GM12874 (cell line): Measurements from ENCODE around the gene GPR180.

Experiments
- CTCF ChIP-seq: IDR thresholded peaks from 2 replicates; pipeline ENCODE4 v1.5.1; 2011; ENCODE audit warnings: low read depth, mild to moderate bottlenecking, control low read depth, low read length, moderate library complexity; ENCODE audit not compliant: insufficient read depth

GPR180 gene

DNA sequence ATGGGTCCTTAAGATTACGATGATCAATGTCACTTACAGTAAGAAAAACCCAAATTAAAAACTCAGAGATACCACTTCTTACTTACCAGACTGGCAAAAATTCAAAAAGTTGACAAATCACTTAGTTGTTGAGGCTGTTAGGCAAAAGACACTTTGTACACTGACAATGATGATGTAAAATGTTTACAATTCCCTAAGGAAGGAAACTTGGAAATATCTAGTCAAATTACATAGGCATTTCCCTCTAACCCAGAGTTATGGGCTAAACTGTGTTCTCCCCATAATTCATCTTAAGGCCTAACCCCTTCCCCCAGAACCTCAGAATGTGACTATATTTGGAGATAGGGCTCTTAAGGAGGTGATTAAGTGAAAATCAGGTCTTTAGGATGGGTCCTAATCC is 17.7 kb upstream of the GPR180 start:
- no peak for TF ChIP-seq CTCF

DNA sequence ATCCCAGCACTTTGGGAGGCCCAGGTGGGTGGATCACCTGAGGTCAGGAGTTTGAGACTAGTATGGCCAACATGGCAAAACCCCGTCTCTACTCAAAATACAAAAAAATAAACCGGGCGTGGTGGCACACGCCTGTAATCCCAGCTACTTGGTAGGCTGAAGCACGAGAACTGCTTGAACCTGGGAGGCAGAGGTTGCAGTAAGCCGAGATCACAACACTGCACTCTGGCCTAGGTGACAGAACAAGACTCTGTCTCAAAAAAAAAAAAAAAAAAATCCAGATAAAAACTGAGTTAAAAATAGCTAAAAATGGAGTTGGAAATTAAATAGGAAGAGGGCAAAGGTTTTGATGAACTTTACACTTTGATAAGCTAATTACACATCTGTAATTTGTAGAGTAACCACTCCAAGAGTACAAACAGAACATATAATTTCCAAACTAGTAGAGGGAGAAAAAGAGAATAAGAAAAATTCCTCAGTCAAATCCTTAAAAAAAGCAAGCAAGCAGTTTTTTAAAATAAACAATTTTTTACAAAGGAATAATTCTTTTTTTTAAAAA is 16.0 kb upstream of the GPR180 start:
- no peak for TF ChIP-seq CTCF

GRCh38 chr13:94586371-94586770 is 15.3 kb upstream of the GPR180 start:
- no peak for TF ChIP-seq CTCF

DNA sequence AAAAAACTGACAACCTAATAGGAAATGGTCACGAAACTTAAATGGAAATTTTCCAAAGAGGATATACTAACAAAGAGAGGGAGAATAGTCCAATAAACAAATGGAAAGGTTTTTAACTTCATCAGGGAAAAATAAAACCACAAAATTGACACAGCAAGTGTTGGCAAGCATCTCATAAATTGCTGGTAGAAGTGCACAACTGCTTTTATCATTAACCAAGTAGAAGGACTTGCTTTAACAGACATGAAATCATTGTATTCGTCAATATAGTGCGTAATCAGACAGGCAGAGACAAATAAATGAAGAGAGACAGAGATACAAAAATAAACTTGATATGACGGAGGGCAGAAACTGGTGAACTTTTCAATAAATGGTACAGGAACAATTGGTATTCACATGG is 13.1 kb upstream of the GPR180 start:
- TF ChIP-seq CTCF: no peak

GRCh38 chr13:94590744-94591143 is 10.9 kb upstream of the GPR180 start:
- no peak for TF ChIP-seq CTCF

- no peak for TF ChIP-seq CTCF
Measured at GRCh38 chr13:94595001-94595949, 6.4 kb upstream of the GPR180 start.

GRCh38 chr13:94595950-94596574 is 5.6 kb upstream of the GPR180 start, which contains the start of gene TGDS:
Gene TGDS, minus strand, starts transcription at chr13:94596152. Its CDS starts 16 bp downstream, at chr13:94596136.
- TF ChIP-seq CTCF: no peak
